LNCaP clone FGC (cell line): ENCODE measurements around the gene FAM241A.

Experiments used
- DNase-seq: peaks from one replicate; pipeline ENCODE4 v3.0.0-alpha.2; 2011; ENCODE audit warnings: low read depth
- H3K4me3 ChIP-seq: 2 replicates; pipeline ENCODE4 v1.5.1; 2011; ENCODE audit warnings: mild to moderate bottlenecking, low read depth, low read length, control low read depth
- TF ChIP-seq, protein P1 (sequence below): IDR thresholded peaks from 2 replicates; pipeline ENCODE4 v1.5.1; 2012; ENCODE audit warnings: mild to moderate bottlenecking; ENCODE audit not compliant: control insufficient read depth, insufficient read depth; ENCODE audit errors: extremely low read depth

Gene FAM241A

DNA sequence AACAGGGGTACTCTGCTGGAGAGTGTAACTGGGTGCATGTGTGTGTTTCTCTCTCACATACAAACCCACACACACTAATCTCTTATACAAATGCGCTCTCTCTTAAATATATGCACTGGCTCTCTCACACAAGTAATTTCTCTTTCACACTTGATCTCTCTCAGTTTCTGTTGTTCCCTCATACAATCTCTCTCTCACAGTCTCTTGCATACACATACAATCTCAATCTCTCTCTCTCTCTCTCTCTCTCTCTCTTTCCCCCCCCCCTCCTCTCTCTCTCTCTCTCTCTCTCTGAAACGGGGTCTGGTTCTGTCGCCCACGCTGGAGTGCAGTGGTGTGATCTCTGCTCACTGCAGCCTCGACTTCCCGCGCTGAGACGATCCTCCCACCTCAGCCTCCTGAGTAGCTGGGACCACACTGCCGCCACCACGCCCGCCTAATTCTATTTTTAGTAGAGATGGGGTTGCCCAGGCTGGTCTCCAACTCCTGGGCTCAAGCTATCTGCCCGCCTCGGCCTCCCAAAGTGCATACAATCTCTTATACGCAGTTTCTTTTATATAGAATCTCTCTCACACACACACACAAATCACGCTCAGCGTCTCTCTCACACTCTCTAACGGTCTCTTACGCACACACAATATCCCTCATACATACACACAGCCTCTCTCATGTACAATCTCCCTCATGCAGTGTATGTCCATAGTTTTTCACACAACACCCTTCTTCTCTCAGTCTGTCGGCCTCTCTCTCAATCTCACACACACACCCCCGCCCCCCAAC lies 518 bp upstream of the FAM241A start:
- no peak overlapping the region for H3K4me3 ChIP-seq
- no peak for DNase-seq
- TF ChIP-seq, protein P1, sequence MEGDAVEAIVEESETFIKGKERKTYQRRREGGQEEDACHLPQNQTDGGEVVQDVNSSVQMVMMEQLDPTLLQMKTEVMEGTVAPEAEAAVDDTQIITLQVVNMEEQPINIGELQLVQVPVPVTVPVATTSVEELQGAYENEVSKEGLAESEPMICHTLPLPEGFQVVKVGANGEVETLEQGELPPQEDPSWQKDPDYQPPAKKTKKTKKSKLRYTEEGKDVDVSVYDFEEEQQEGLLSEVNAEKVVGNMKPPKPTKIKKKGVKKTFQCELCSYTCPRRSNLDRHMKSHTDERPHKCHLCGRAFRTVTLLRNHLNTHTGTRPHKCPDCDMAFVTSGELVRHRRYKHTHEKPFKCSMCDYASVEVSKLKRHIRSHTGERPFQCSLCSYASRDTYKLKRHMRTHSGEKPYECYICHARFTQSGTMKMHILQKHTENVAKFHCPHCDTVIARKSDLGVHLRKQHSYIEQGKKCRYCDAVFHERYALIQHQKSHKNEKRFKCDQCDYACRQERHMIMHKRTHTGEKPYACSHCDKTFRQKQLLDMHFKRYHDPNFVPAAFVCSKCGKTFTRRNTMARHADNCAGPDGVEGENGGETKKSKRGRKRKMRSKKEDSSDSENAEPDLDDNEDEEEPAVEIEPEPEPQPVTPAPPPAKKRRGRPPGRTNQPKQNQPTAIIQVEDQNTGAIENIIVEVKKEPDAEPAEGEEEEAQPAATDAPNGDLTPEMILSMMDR = no peak

DNA sequence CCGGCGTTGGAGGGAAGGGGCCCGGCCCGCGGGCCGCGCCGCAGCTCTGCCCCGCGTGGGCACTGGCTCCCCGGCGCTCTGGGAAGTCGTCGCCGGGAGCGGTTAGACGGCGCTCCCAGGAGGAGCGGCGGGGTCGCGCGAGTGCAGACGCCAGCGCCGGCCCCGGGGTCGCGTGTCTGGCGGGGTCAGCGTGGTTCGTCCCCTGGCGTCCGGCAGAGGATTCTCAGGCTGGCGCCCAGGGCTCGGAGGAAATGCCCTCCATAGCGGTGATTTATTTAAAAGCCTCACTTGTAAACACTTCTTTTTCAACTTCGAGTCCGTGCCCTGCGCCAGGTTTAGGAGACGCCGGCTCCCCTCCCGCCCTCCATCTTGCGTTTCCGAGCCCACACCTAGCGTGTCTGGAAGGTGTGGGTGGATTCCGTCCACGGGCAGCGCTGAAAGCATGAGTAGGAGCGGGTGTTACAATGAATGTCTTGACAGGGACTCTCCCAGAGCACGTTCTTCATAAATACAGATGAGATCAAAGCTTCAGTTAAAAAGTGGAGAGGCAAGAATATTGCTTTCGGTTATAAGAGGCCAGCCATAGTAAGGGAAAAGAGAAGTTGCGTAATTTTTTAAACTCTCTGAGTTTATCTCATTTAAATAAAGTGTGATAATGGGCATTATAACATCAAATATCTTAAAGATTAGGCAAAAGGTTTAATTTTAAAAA lies 692 bp downstream of the FAM241A start:
- TF ChIP-seq, protein P1 = no peak
- H3K4me3 ChIP-seq = peak overlapping the region; percentile 72
- peak; percentile 13 for DNase-seq

DNA sequence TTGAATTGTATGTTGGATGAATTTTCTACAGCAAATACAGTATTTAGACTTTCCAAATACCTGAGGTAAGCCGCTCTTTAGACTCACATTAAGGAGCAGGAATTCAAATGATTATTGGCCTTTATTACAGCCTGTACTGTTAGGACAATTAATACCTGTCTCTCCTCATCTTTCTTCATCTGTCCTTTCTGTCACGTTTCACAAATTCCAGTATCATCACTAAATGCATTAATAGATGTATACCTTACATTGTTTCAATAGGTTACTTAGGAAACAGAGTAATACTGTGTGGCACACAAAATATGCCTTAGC lies 1.2 kb downstream of the FAM241A start:
- H3K4me3 ChIP-seq = peak overlapping the region; percentile 72
- TF ChIP-seq, protein P1 = no peak
- DNase-seq = no peak

DNA sequence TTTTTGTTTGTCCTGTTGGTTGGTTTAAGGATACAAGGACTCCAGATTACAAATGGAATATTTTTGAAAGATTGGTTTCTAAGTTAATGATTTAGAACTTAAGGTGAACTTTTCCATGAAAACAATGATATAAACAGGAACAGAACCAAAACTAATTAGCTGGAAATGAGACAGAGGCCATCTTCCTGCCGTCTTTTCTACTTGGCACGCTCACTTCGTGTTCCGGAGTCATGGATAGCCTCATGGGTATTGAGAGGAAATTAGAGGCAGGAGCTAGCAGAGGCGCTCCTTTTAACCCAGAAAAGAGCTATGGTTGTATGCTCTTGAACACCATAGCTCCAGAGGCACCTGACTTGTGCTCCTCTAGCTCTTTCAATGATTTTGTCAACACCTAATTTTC lies 2.4 kb downstream of the FAM241A start:
- no peak for DNase-seq
- TF ChIP-seq, protein P1 = no peak
- H3K4me3 ChIP-seq = no peak overlapping the region

DNA sequence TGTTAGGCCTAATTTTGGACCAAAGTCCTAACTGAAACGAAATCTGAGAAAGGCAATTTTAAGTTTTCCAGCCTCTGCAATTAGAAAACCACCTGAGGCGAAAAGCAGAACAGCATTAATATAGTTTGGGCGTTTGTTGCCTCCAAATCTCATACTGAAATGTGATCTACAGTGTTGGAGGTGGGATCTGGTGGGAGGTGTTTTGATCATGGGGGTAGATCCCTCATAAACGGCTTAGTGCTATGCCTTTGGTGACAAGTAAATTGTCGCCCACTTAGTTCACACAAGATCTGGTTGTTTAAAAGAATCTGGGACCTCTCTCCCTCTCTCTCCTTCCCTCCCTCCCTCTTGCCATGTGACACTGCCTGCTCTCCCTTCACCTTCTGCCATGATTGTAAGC lies 5.7 kb downstream of the FAM241A start:
- H3K4me3 ChIP-seq = no peak overlapping the region
- TF ChIP-seq, protein P1 = no peak
- DNase-seq = no peak

DNA sequence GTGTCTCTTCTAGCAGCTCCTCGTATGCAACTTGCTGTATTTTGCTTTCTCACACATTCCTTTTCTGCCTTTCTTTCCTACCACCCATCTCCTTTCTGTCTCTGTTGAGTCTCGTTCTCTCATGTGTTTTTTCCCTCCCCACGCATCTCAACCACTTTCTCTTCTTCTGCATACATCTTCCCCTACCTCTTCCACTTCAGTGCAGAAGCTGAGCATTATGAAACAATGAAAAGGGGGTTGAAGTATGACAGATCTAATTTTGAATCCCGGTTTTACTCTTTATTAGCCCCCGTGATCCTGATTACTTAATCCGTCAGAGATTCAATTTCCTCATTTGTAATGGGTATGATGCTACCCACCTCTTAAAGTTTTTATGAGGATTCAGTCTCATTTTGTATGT lies 7.3 kb downstream of the FAM241A start:
- no peak overlapping the region for H3K4me3 ChIP-seq
- no peak for DNase-seq
- TF ChIP-seq, protein P1 = no peak
